Activated CD8-positive, alpha-beta memory T cell treated with anti-CD3 and anti-CD28 coated beads for 24 hours (primary cell): Measurements from ENCODE around the gene GABARAP.

Source experiments
- DNase-seq: peaks from one replicate; pipeline ENCODE4 v3.0.0-alpha.2; 2020

Gene GABARAP

GRCh38 chr17:7221278-7222092 lies 20.8 kb downstream of the GABARAP start:
- DNase-seq: no peak

GRCh38 chr17:7220593-7221277 lies 21.5 kb downstream of the GABARAP start:
- DNase-seq: peak; percentile 81

GRCh38 chr17:7219812-7220592 lies 22.2 kb downstream of the GABARAP start, which contains the start of the genes ACADVL and DLG4:
ACADVL (plus strand) TSS chr17:7219938; CDS start chr17:7219985, 47 bp downstream.
DLG4 (minus strand) TSS chr17:7219836.
- DNase-seq: peak; percentile 92

- DNase-seq: no peak
These were observed 22.9 kb downstream of the GABARAP start for GRCh38 chr17:7219229-7219811.

- DNase-seq: no peak
These were observed 23.5 kb downstream of the GABARAP start for GRCh38 chr17:7218758-7219157.

GRCh38 chr17:7218166-7218565 lies 24.1 kb downstream of the GABARAP start:
- no peak for DNase-seq

- DNase-seq: no peak
These were observed 24.9 kb downstream of the GABARAP start for GRCh38 chr17:7217113-7217987.

GRCh38 chr17:7216242-7217112 lies 25.8 kb downstream of the GABARAP start:
- no peak for DNase-seq

- DNase-seq: no peak
These were observed 26.5 kb downstream of the GABARAP start for GRCh38 chr17:7215652-7216180.

GRCh38 chr17:7215136-7215638 lies 27.1 kb downstream of the GABARAP start:
- DNase-seq: no peak

GRCh38 chr17:7214300-7215135 lies 27.7 kb downstream of the GABARAP start:
- peak; percentile 100 for DNase-seq

GRCh38 chr17:7213895-7214299 lies 28.4 kb downstream of the GABARAP start:
- DNase-seq: no peak

- DNase-seq: no peak
These were observed 30.6 kb downstream of the GABARAP start for GRCh38 chr17:7211491-7212273.

GRCh38 chr17:7208754-7209460 lies 33.3 kb downstream of the GABARAP start:
- no peak for DNase-seq

GRCh38 chr17:7208027-7208571 lies 34.1 kb downstream of the GABARAP start:
- DNase-seq: no peak

- no peak for DNase-seq
These were observed 34.9 kb downstream of the GABARAP start for GRCh38 chr17:7207120-7208001.

GRCh38 chr17:7205561-7205960 lies 36.7 kb downstream of the GABARAP start:
- no peak for DNase-seq
